SK-N-SH (cell line): ENCODE results near the gene MAP2. TPM values are rescaled to one million over a fixed set of nuclear protein-coding genes. Genes with fewer than 3 reads are reported as not detected.
A peak's percentile ranks its signal among the peaks of the same experiment; 100 is the strongest.

Source experiments
- CTCF ChIA-PET: fragments of 300-600, 350-600 bp; formaldehyde crosslinking; extraction: SDS; loops from one replicate; lab custom pipeline; 2021; lab: Yijun Ruan, JAX
- POLR2A ChIA-PET: fragments of 350-600 bp; sonication (Branson Sonifier 250); formaldehyde crosslinking; extraction: SDS; loops from one replicate; lab custom pipeline; 2020; ENCODE audit warnings: antibody characterized with exemption, inconsistent platforms; lab: Yijun Ruan, JAX
- DNase-seq: peaks from one replicate; pipeline ENCODE4 v3.0.0; 2012
- H2AFZ ChIP-seq: fragments of 200-600 bp; sonication (generic); 2 replicates; pipeline ENCODE4 v1.8.1; 2016; ENCODE audit warnings: antibody characterized with exemption, mild to moderate bottlenecking, low read depth
- H3F3A ChIP-seq: fragments of 200-600 bp; sonication (generic); replicated peaks from 2 replicates; pipeline ENCODE3; 2016; ENCODE audit warnings: antibody characterized with exemption, mild to moderate bottlenecking; ENCODE audit not compliant: insufficient read depth
- H3K27ac ChIP-seq, 2 experiments: fragments of 200-500 bp in 1 of 2; fragments of 200-600 bp in 1 of 2; sonication (Bioruptor generic) in 1 of 2; sonication (generic), shearing (Covaris generic) in 1 of 2; 2 replicates each; pipeline versions ENCODE4 v1.5.1 to v1.6.1; 2014 to 2016; ENCODE audit warnings: low read depth in 2 of 2, inconsistent platforms in 1 of 2, low read length in 1 of 2, mild to moderate bottlenecking in 1 of 2, mixed read lengths in 1 of 2
- H3K27me3 ChIP-seq: fragments of 200-600 bp; sonication (generic), shearing (Covaris generic); 2 replicates; pipeline ENCODE4 v1.6.1; 2016; ENCODE audit warnings: mixed run types; ENCODE audit not compliant: insufficient read depth
- H3K36me3 ChIP-seq, 2 experiments: fragments of 200-500 bp in 1 of 2; fragments of 200-600 bp in 1 of 2; sonication (Bioruptor generic) in 1 of 2; sonication (generic) in 1 of 2; replicated peaks in 1 of 2; 2 replicates each; pipeline versions ENCODE3 to v1.5.1; 2014 to 2016; ENCODE audit warnings: low read length in 1 of 2, mild to moderate bottlenecking in 1 of 2; ENCODE audit not compliant: insufficient read depth in 2 of 2, control insufficient read depth in 1 of 2
- H3K4me1 ChIP-seq, 2 experiments: fragments of 200-500 bp in 1 of 2; fragments of 200-600 bp in 1 of 2; sonication (Bioruptor generic) in 1 of 2; sonication (generic), shearing (Covaris generic) in 1 of 2; 2 replicates each; pipeline versions ENCODE4 v1.5.1 to v1.6.1; 2014 to 2016; ENCODE audit warnings: low read depth in 1 of 2, low read length in 1 of 2, mixed run types in 1 of 2; ENCODE audit not compliant: insufficient read depth in 2 of 2, control insufficient read depth in 1 of 2
- H3K4me2 ChIP-seq: fragments of 200-600 bp; sonication (generic), shearing (Covaris generic); 2 replicates; pipeline ENCODE4 v1.6.1; 2017; ENCODE audit warnings: mixed run types
- H3K4me3 ChIP-seq, 2 experiments: fragments of 200-500 bp in 1 of 2; fragments of 200-600 bp in 1 of 2; sonication (Bioruptor generic) in 1 of 2; sonication (generic), shearing (Covaris generic) in 1 of 2; 2 replicates each; pipeline versions ENCODE4 v1.5.1 to v1.8.1; 2014 to 2016; ENCODE audit warnings: low read depth in 2 of 2, inconsistent platforms in 1 of 2, low read length in 1 of 2, mild to moderate bottlenecking in 1 of 2, mixed read lengths in 1 of 2, moderate library complexity in 1 of 2
- H3K79me2 ChIP-seq: fragments of 200-600 bp; sonication (generic); 2 replicates; pipeline ENCODE4 v1.8.1; 2017; ENCODE audit warnings: mild to moderate bottlenecking; ENCODE audit not compliant: insufficient read depth
- H3K9ac ChIP-seq: fragments of 200-600 bp; sonication (generic); 2 replicates; pipeline ENCODE4 v1.6.1; 2017; ENCODE audit warnings: mixed run types
- H3K9me2 ChIP-seq: fragments of 200-600 bp; sonication (generic); 2 replicates; pipeline ENCODE4 v1.6.1; 2017; ENCODE audit warnings: mixed run types
- H3K9me3 ChIP-seq: fragments of 200-600 bp; sonication (generic); 2 replicates; pipeline ENCODE4 v1.6.1; 2017; ENCODE audit warnings: mixed run types, mild to moderate bottlenecking, moderate library complexity
- H4K20me1 ChIP-seq: fragments of 200-600 bp; sonication (generic); 2 replicates; pipeline ENCODE4 v1.6.1; 2017; ENCODE audit warnings: mild to moderate bottlenecking, mixed run types; ENCODE audit not compliant: insufficient read depth
- CHD2 ChIP-seq: fragments of 150-350 bp; IDR thresholded peaks from 2 replicates; pipeline ENCODE4 v1.6.1; 2018; ENCODE audit warnings: low read length; ENCODE audit not compliant: partially characterized antibody
- FOSL2 ChIP-seq: IDR thresholded peaks from 2 replicates; pipeline ENCODE4 v1.4.0; 2012; ENCODE audit warnings: low read depth, mild to moderate bottlenecking, moderate library complexity, borderline replicate concordance
- FOXJ3 ChIP-seq: sonication (generic); formaldehyde crosslinking; IDR thresholded peaks from 2 replicates; pipeline ENCODE4 v1.5.1; 2020; ENCODE audit warnings: mild to moderate bottlenecking, missing genetic modification reagents
- GABPA ChIP-seq: IDR thresholded peaks from 2 replicates; pipeline ENCODE4 v1.4.0; 2012; ENCODE audit warnings: low read depth, mild to moderate bottlenecking
- IRF3 ChIP-seq: fragments of 150-350 bp; IDR thresholded peaks from 2 replicates; pipeline ENCODE4 v1.6.1; 2016; ENCODE audit warnings: mild to moderate bottlenecking, low read depth, low read length
- JUND ChIP-seq: IDR thresholded peaks from 2 replicates; pipeline ENCODE4 v1.4.0; 2012
- MAX ChIP-seq: IDR thresholded peaks from 2 replicates; pipeline ENCODE4 v1.4.0; 2012; ENCODE audit warnings: low read depth
- MEF2A ChIP-seq: IDR thresholded peaks from 2 replicates; pipeline ENCODE4 v1.4.0; 2012; ENCODE audit warnings: low read depth, borderline replicate concordance
- NFIC ChIP-seq: IDR thresholded peaks from 2 replicates; pipeline ENCODE4 v1.4.0; 2012; ENCODE audit warnings: borderline replicate concordance
- PBX3 ChIP-seq: IDR thresholded peaks from 2 replicates; pipeline ENCODE4; 2012
- POLR2AphosphoS5 ChIP-seq: IDR thresholded peaks from 2 replicates; pipeline ENCODE4 v1.6.1; 2012; ENCODE audit warnings: low read depth, low read length
- RAD21 ChIP-seq: IDR thresholded peaks from 2 replicates; pipeline ENCODE4 v1.6.1; 2012; ENCODE audit warnings: mild to moderate bottlenecking, low read length
- RCOR1 ChIP-seq: fragments of 150-350 bp; IDR thresholded peaks from 2 replicates; pipeline ENCODE4 v1.6.1; 2017; ENCODE audit warnings: antibody characterized with exemption, low read length
- TAF1 ChIP-seq: IDR thresholded peaks from 2 replicates; pipeline ENCODE4 v1.6.1; 2012; ENCODE audit warnings: low read depth, mild to moderate bottlenecking, low read length, moderate library complexity, borderline replicate concordance
- TEAD4 ChIP-seq: IDR thresholded peaks from 2 replicates; pipeline ENCODE4 v1.4.0; 2012; ENCODE audit warnings: mild to moderate bottlenecking, borderline replicate concordance; ENCODE audit not compliant: insufficient read depth
- YY1 ChIP-seq: IDR thresholded peaks from 2 replicates; pipeline ENCODE4 v1.4.0; 2012; ENCODE audit warnings: low read depth, mild to moderate bottlenecking
- WGBS: methylation state at CpG from one replicate; pipeline ENCODE4 v1.1.6; 2017; ENCODE audit warnings: low lambda C conversion rate; 5-methylcytosine and 5-hydroxymethylcytosine counted together
- polyA plus RNA-seq, 3 experiments: library from polyadenylated mRNA; depleted of rRNA; stranded (reverse); fragments of >200 nt; gene quantifications; 2 replicates each; pipeline ENCODE4 v1.2.3, GENCODE V29; 2012

MAP2 gene
- polyA plus RNA-seq, 1 of the 3 experiments (the other 2 are of a cell fraction): 7.8 TPM

GRCh38 chr2:209501579-209501978, 77.7 kb downstream of the MAP2 start:
- Histone ChIP-seq H3K36me3 (no peaks in the 10 kb centered on the region), H3K9me3 (no peaks in the 10 kb centered on the region), H3K4me3 (no peak overlapping the region), H3K9ac (no peak overlapping the region), H3K79me2 (no peaks in the 10 kb centered on the region; the same call in 1 of the 2 replicates), H3F3A (peaks cover 4% of the 10 kb centered on the region), H3K27ac (peak overlapping the region in 1 of 2 experiments; percentile 14; a peak in 1 of 4 replicates), H3K27me3 (no peaks in the 10 kb centered on the region), H4K20me1 (no peaks in the 10 kb centered on the region), H2AFZ (no peak overlapping the region), H3K4me2 (no peak overlapping the region), H3K4me1 (peaks cover 3 to 9% of the 10 kb centered on the region in 2 experiments; a peak in 3 of 4 replicates), H3K9me2 (no peaks in the 10 kb centered on the region)
- ChIA-PET POLR2A (interaction anchor here (0.7 kb wide), 1 partner anchor 153 kb away, joined by 3 read pairs; no protein-coding TSS in a partner anchor), CTCF (interaction anchor here (1.1 kb wide), 1 partner anchor 78 kb away, joined by 6 read pairs; the partner anchor contains the start of gene MAP2)
- peak; percentile 28; the same call in 1 of the 2 replicates for TF ChIP-seq RCOR1
- TF ChIP-seq JUND: no peak
- no peak for TF ChIP-seq FOXJ3 (CRISPR knock-in tag)
- DNase-seq: no peak
- 51% methylated on average over 2 of the region's 2 CpGs for WGBS

- H3K9me2 ChIP-seq: no peaks in the 10 kb centered on the region
- H4K20me1 ChIP-seq: no peaks in the 10 kb centered on the region
- ChIA-PET POLR2A (no interaction called here), CTCF (no interaction called here)
- no peak overlapping the region for H3K4me3 ChIP-seq
- H3F3A ChIP-seq: no peaks in the 10 kb centered on the region
- H3K79me2 ChIP-seq: no peaks in the 10 kb centered on the region; the same call in 1 of the 2 replicates
- no peak overlapping the region for H3K4me2 ChIP-seq
- H3K27me3 ChIP-seq: no peaks in the 10 kb centered on the region
- DNase-seq: no peak
- no peak overlapping the region for H2AFZ ChIP-seq
- H3K9me3 ChIP-seq: no peaks in the 10 kb centered on the region
- TF ChIP-seq IRF3 (no peak), RAD21 (no peak), NFIC (no peak), YY1 (no peak), PBX3 (no peak)
- H3K36me3 ChIP-seq: no peaks in the 10 kb centered on the region
- H3K4me1 ChIP-seq: peaks cover 3 to 4% of the 10 kb centered on the region in 2 experiments; a peak in 2 of 4 replicates
- H3K9ac ChIP-seq: no peak overlapping the region
- 80% methylated on average over 2 of the region's 2 CpGs for WGBS
- H3K27ac ChIP-seq: no peak overlapping the region
Measured at GRCh38 chr2:209505410-209505809, 81.6 kb downstream of the MAP2 start.

- CTCF ChIA-PET: no interaction called here
- Histone ChIP-seq H3K79me2 (no peaks in the 10 kb centered on the region; the same call in 1 of the 2 replicates), H3K27ac (no peak overlapping the region), H3K9ac (no peak overlapping the region), H3K4me1 (peaks cover 3 to 4% of the 10 kb centered on the region in 2 experiments; a peak in 2 of 4 replicates), H3K27me3 (no peaks in the 10 kb centered on the region), H4K20me1 (no peaks in the 10 kb centered on the region), H3K4me3 (no peak overlapping the region), H3K36me3 (no peaks in the 10 kb centered on the region), H3K9me3 (no peaks in the 10 kb centered on the region), H3K9me2 (no peaks in the 10 kb centered on the region), H2AFZ (peak overlapping the region; percentile 7; the same call in 1 of the 2 replicates), H3F3A (no peaks in the 10 kb centered on the region), H3K4me2 (no peak overlapping the region)
- POLR2A ChIA-PET: no interaction called here
- no peak for DNase-seq
- no peak for TF ChIP-seq CHD2
- no peak for TF ChIP-seq MAX
- TF ChIP-seq FOSL2: no peak
- TF ChIP-seq MEF2A: no peak
- no peak for TF ChIP-seq TEAD4
- TF ChIP-seq RAD21: no peak
- TF ChIP-seq GABPA: no peak
- no peak for TF ChIP-seq TAF1
- TF ChIP-seq PBX3: no peak
- no peak for TF ChIP-seq POLR2AphosphoS5
- no peak for TF ChIP-seq NFIC
Measured at GRCh38 chr2:209508255-209508654, 84.4 kb downstream of the MAP2 start.
